Measurements from ENCODE around the gene LMOD2. TPM values are rescaled to one million over a fixed set of nuclear protein-coding genes. Genes with fewer than 3 reads are reported as not detected.
"Not testable (repeated sequence)": the region's sequence is repeated elsewhere in the genome, so short reads cannot be mapped to it uniquely, and the experiment has no call there.

LMOD2 gene
- total and polyA plus RNA-seq, 9 of the 15 experiments (the other 6 are each of a cell fraction or from before 2014, with no cell fraction given) = 0.04 TPM; not detected in 8

DNA sequence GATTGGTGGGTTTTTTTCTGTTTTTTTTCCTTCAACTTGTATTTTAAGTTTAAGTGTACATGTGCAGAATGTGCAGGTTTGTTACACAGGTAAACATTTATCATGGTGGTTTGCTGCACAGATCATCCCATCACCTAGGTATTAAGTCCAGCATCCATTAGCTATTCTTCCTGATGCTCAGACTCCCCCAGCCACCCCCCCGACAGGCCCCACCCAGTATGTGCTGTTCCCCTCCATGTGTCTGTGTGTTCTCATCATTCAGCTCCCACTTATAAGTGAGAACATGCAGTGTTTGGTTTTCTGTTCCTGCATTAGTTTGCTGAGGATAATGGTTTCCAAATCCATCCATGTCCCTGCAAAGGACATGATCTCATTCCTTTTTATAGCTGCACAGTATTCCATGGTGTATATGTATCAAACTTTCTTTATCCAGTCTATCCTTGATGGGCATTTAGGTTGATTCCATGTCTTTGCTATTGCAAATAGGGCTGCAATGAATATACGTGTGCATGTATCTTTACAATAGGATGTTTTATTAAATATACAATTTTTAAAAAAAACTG is 21.6 kb upstream of the LMOD2 start:
- H3K36me3 ChIP-seq (ENCODE audit: control insufficient read depth, insufficient read depth, low read length); H3K4me3 ChIP-seq; H4K20me1 ChIP-seq (replicated peaks; ENCODE audit: control insufficient read depth, insufficient read depth, low read length); H3K79me2 ChIP-seq (ENCODE audit: control insufficient read depth, insufficient read depth, low read length); H3K9me1 ChIP-seq (ENCODE audit: control insufficient read depth, insufficient read depth, low read length); FAIRE-seq; H3K4me1 ChIP-seq (replicated peaks in 1 of 2; ENCODE audit: control insufficient read depth in 2 of 2, insufficient read depth in 2 of 2, low read length in 2 of 2); BruUV-seq (replicated peaks); H3K27ac ChIP-seq (ENCODE audit: extremely low read depth, low read depth, low read length); H2AFZ ChIP-seq (ENCODE audit: low read depth, low read length); in situ Hi-C loops (cut with MboI); H3K27me3 ChIP-seq (ENCODE audit: control insufficient read depth in 2 of 2, insufficient read depth in 2 of 2, low read length in 2 of 2); H3K9ac ChIP-seq (ENCODE audit: insufficient read depth in 1 of 2, low read depth in 2 of 2, low read length in 2 of 2); POLR2A ChIA-PET; ATAC-seq; H3K9me3 ChIP-seq (replicated peaks; ENCODE audit: control insufficient read depth, insufficient read depth, low read depth, low read length); H3K4me2 ChIP-seq (ENCODE audit: insufficient read depth, low read length); DNase-seq (ENCODE audit: extremely low read depth in 1 of 4, low spot score in 3 of 4): not testable (repeated sequence)
- CTCF ChIA-PET (ENCODE audit: low intra/inter-chr PET ratio) = interaction anchor here (3.0 kb wide), 1 partner anchor 232 kb away, joined by 27 read pairs; no protein-coding TSS in a partner anchor
- intact Hi-C loops (cut with micrococcal nuclease) = loop anchor here (2.0 kb wide), 2 partner anchors 53 to 163 kb away; no protein-coding TSS in a partner anchor
- WGBS (ENCODE audit: insufficient coverage, low coverage, missing lambda C conversion rate) = 0% methylated on average over 2 of the region's 2 CpGs
- TF ChIP-seq, protein P1, sequence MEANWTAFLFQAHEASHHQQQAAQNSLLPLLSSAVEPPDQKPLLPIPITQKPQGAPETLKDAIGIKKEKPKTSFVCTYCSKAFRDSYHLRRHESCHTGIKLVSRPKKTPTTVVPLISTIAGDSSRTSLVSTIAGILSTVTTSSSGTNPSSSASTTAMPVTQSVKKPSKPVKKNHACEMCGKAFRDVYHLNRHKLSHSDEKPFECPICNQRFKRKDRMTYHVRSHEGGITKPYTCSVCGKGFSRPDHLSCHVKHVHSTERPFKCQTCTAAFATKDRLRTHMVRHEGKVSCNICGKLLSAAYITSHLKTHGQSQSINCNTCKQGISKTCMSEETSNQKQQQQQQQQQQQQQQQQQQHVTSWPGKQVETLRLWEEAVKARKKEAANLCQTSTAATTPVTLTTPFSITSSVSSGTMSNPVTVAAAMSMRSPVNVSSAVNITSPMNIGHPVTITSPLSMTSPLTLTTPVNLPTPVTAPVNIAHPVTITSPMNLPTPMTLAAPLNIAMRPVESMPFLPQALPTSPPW (CRISPR knock-in tag; IDR thresholded peaks at IDR 0.05) = peak; percentile 19; the same call in 1 of the 2 replicates
